K562 (cell line): ENCODE data around the gene MUC3A.

ENCODE experiments used
- BHLHE40 ChIP-seq: IDR thresholded peaks from 2 replicates; pipeline ENCODE4 v1.6.1; 2011; ENCODE audit warnings: low read length, improper control_type of control experiment
- CAMTA2 ChIP-seq: fragments of 250-450 bp; sonication (Bioruptor Pico); conservative IDR thresholded peaks from 2 replicates; pipeline ENCODE4 v1.5.1; 2022
- HDAC3 ChIP-seq: fragments of 450-650 bp; IDR thresholded peaks from 2 replicates; pipeline ENCODE4 v1.6.1; 2018; ENCODE audit warnings: borderline replicate concordance, mild to moderate bottlenecking, moderate library complexity; ENCODE audit not compliant: partially characterized antibody
- HNRNPK ChIP-seq: fragments of 200-400 bp; formaldehyde crosslinking; IDR thresholded peaks from one replicate; pipeline ENCODE4 v1.6.1; 2018; ENCODE audit warnings: mild to moderate bottlenecking, low read depth, low read length; ENCODE audit not compliant: poor library complexity, severe bottlenecking
- POLR2AphosphoS5 ChIP-seq: IDR thresholded peaks from 2 replicates; pipeline ENCODE4 v1.6.1; 2011; ENCODE audit warnings: mild to moderate bottlenecking, low read depth, low read length, moderate library complexity; ENCODE audit not compliant: control insufficient read depth, insufficient read depth
- TAF1 ChIP-seq: IDR thresholded peaks from 2 replicates; pipeline ENCODE4 v1.6.1; 2011; ENCODE audit warnings: mild to moderate bottlenecking, low read length, moderate library complexity; ENCODE audit not compliant: insufficient read depth, control insufficient read depth, severe bottlenecking; ENCODE audit errors: extremely low read depth

DNA sequence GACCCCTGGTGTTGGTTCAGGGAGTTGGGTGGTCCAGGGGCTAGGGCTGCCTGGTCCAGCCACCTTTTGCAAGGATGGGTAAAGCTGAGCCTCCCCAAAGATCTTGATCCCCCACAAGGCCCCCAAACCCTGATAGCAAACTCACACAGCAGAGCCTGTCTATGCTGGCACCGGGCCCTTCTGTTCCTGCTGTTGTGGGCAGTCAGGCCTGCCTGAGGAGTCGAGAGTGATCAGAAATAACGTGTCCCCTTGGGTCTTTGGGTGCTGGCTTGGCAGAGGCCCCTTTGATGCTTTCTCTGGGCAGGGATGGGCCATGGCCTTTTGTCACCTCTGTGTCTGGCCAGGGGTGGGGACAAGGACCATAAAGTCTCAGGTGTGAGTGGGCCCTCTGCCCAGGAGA is 19.3 kb downstream of the MUC3A start:
- TF ChIP-seq HDAC3 (no peak), BHLHE40 (no peak), HNRNPK (no peak), TAF1 (no peak), CAMTA2 (CRISPR knock-in tag) (no peak), POLR2AphosphoS5 (no peak)
